ENCODE data around the gene URAD. TPM values are rescaled to one million over a fixed set of nuclear protein-coding genes. Genes with fewer than 3 reads are reported as not detected.
"Not testable (repeated sequence)": the region's sequence is repeated elsewhere in the genome, so short reads cannot be mapped to it uniquely, and the experiment has no call there.

URAD gene
- total RNA-seq, 1 donor from 2014 or later, result not detected

GRCh38 chr13:28033894-28034655, 45.6 kb upstream of the URAD start:
- Histone ChIP-seq H3K36me3 (ENCODE audit: insufficient read depth, low read length) (no peaks in the 10 kb centered on the region), H3K27me3 (ENCODE audit: insufficient read depth, low read length) (no peaks in the 10 kb centered on the region), H4K20me1 (ENCODE audit: insufficient read depth, low read length) (no peaks in the 10 kb centered on the region), H3K9ac (ENCODE audit: low read length) (no peak overlapping the region), H3K4me3 (ENCODE audit: insufficient read depth, low read depth, low read length) (no peak overlapping the region), H3K79me2 (ENCODE audit: insufficient read depth, low read length) (no peaks in the 10 kb centered on the region), H3K27ac (ENCODE audit: low read depth, low read length) (no peak overlapping the region), H2AFZ (ENCODE audit: low read depth, low read length) (no peak overlapping the region), H3K4me1 (ENCODE audit: insufficient read depth, low read length) (no peaks in the 10 kb centered on the region), H3K4me2 (ENCODE audit: low read length) (no peak overlapping the region), H3K9me3 (ENCODE audit: insufficient read depth, low read depth, low read length) (no peaks in the 10 kb centered on the region)
- Mint-ChIP-seq H3K36me3 (ENCODE audit: low read depth, unreplicated experiment) (no peaks in the 10 kb centered on the region), H3K9me3 (ENCODE audit: unreplicated experiment) (no peaks in the 10 kb centered on the region), H3K27me3 (ENCODE audit: low read depth, unreplicated experiment) (peaks cover 11% of the 10 kb centered on the region), H3K4me1 (ENCODE audit: low read depth, unreplicated experiment) (peaks cover 6% of the 10 kb centered on the region), H3K27ac (ENCODE audit: unreplicated experiment) (no peak overlapping the region), H3K4me3 (ENCODE audit: unreplicated experiment) (no peak overlapping the region)
- no peak for FAIRE-seq
- no peak for DNase-seq (ENCODE audit: low read depth)
- TF ChIP-seq CTCF (IDR thresholded peaks at IDR 0.05; ENCODE audit: insufficient read depth, low read depth, low read length), result no peak
- TF ChIP-seq EZH2 (IDR thresholded peaks at IDR 0.05; ENCODE audit: insufficient read depth, low read length), result no peak

- H3K27me3 Mint-ChIP-seq (ENCODE audit: low read depth, unreplicated experiment), result peaks cover 11% of the 10 kb centered on the region
- not testable (repeated sequence) for H4K20me1 ChIP-seq (ENCODE audit: insufficient read depth, low read length); H3K4me3 Mint-ChIP-seq (ENCODE audit: unreplicated experiment); H3K4me1 ChIP-seq (ENCODE audit: insufficient read depth, low read length); H3K27ac ChIP-seq (ENCODE audit: low read depth, low read length); H3K4me2 ChIP-seq (ENCODE audit: low read length); H3K36me3 Mint-ChIP-seq (ENCODE audit: low read depth, unreplicated experiment); H3K79me2 ChIP-seq (ENCODE audit: insufficient read depth, low read length); FAIRE-seq; DNase-seq (ENCODE audit: low read depth); H3K9ac ChIP-seq (ENCODE audit: low read length); H3K36me3 ChIP-seq (ENCODE audit: insufficient read depth, low read length); H3K27ac Mint-ChIP-seq (ENCODE audit: unreplicated experiment); H3K9me3 ChIP-seq (ENCODE audit: insufficient read depth, low read depth, low read length); H3K27me3 ChIP-seq (ENCODE audit: insufficient read depth, low read length); H2AFZ ChIP-seq (ENCODE audit: low read depth, low read length); H3K4me1 Mint-ChIP-seq (ENCODE audit: low read depth, unreplicated experiment); H3K9me3 Mint-ChIP-seq (ENCODE audit: unreplicated experiment); H3K4me3 ChIP-seq (ENCODE audit: insufficient read depth, low read depth, low read length)
These were observed 43.9 kb upstream of the URAD start for GRCh38 chr13:28032438-28032837.

GRCh38 chr13:28031896-28032288, 43.4 kb upstream of the URAD start:
- FAIRE-seq, result no peak

More at GRCh38 chr13:28031896-28032288, 43.4 kb upstream of the URAD start:
- no peaks in the 10 kb centered on the region for H3K36me3 Mint-ChIP-seq (ENCODE audit: low read depth, unreplicated experiment)
- Histone ChIP-seq H3K27me3 (ENCODE audit: insufficient read depth, low read length) (no peaks in the 10 kb centered on the region), H3K4me1 (ENCODE audit: insufficient read depth, low read length) (no peaks in the 10 kb centered on the region), H3K4me2 (ENCODE audit: low read length) (no peak overlapping the region), H3K9ac (ENCODE audit: low read length) (no peak overlapping the region), H3K36me3 (ENCODE audit: insufficient read depth, low read length) (no peaks in the 10 kb centered on the region), H3K4me3 (ENCODE audit: insufficient read depth, low read depth, low read length) (no peak overlapping the region), H3K79me2 (ENCODE audit: insufficient read depth, low read length) (no peaks in the 10 kb centered on the region), H2AFZ (ENCODE audit: low read depth, low read length) (no peak overlapping the region), H4K20me1 (ENCODE audit: insufficient read depth, low read length) (no peaks in the 10 kb centered on the region), H3K27ac (ENCODE audit: low read depth, low read length) (no peak overlapping the region), H3K9me3 (ENCODE audit: insufficient read depth, low read depth, low read length) (no peaks in the 10 kb centered on the region)
- H3K27ac Mint-ChIP-seq (ENCODE audit: unreplicated experiment), result no peak overlapping the region
- H3K9me3 Mint-ChIP-seq (ENCODE audit: unreplicated experiment), result no peaks in the 10 kb centered on the region
- TF ChIP-seq EZH2 (IDR thresholded peaks at IDR 0.05; ENCODE audit: insufficient read depth, low read length) (no peak), CTCF (IDR thresholded peaks at IDR 0.05; ENCODE audit: insufficient read depth, low read depth, low read length) (no peak)
- peaks cover 6% of the 10 kb centered on the region for H3K4me1 Mint-ChIP-seq (ENCODE audit: low read depth, unreplicated experiment)
- no peak for DNase-seq (ENCODE audit: low read depth)
- no peak overlapping the region for H3K4me3 Mint-ChIP-seq (ENCODE audit: unreplicated experiment)
- H3K27me3 Mint-ChIP-seq (ENCODE audit: low read depth, unreplicated experiment), result peaks cover 14% of the 10 kb centered on the region
